NCI-H187 (cell line): ENCODE measurements around the gene UHRF2.
"Not testable (repeated sequence)": the region's sequence is repeated elsewhere in the genome, so short reads cannot be mapped to it uniquely, and the experiment has no call there.

Experiments used
- DNase-seq, 2 experiments: peaks; one replicate each; lab custom pipeline; 2025; lab: John Stamatoyannopoulos, UW

The UHRF2 gene

GRCh38 chr9:6412487-6413364, at the start of gene UHRF2:
Gene UHRF2, plus strand, starts transcription at chr9:6413199. Its CDS starts 292 bp downstream, at chr9:6413491.
- DNase-seq = peak; percentile 76 to 92

GRCh38 chr9:6367128-6367890, 45.7 kb upstream of the UHRF2 start:
- DNase-seq = no peak

- DNase-seq = no peak
These were observed 44.2 kb upstream of the UHRF2 start for GRCh38 chr9:6368831-6369230.

GRCh38 chr9:6381477-6382012, 31.5 kb upstream of the UHRF2 start:
- not testable (repeated sequence) for DNase-seq

GRCh38 chr9:6382681-6383080, 30.3 kb upstream of the UHRF2 start:
- DNase-seq = no peak

- DNase-seq = no peak
These were observed 29.3 kb upstream of the UHRF2 start for GRCh38 chr9:6383551-6384225.

- DNase-seq = no peak
These were observed 28.3 kb upstream of the UHRF2 start for GRCh38 chr9:6384732-6385131.

- no peak for DNase-seq
These were observed 13.9 kb upstream of the UHRF2 start for GRCh38 chr9:6399071-6399470.

GRCh38 chr9:6405371-6405770, 7.6 kb upstream of the UHRF2 start:
- DNase-seq = no peak

- no peak for DNase-seq
These were observed 5.2 kb upstream of the UHRF2 start for GRCh38 chr9:6407778-6408177.

GRCh38 chr9:6408320-6408719, 4.7 kb upstream of the UHRF2 start:
- DNase-seq = no peak

- DNase-seq = no peak
These were observed 3.2 kb upstream of the UHRF2 start for GRCh38 chr9:6409811-6410210.

- no peak for DNase-seq
These were observed 2.4 kb upstream of the UHRF2 start for GRCh38 chr9:6410633-6411032.

- no peak for DNase-seq
These were observed 607 bp downstream of the UHRF2 start for GRCh38 chr9:6413365-6414246.

GRCh38 chr9:6414247-6414641, 1.2 kb downstream of the UHRF2 start:
- DNase-seq = no peak

GRCh38 chr9:6415266-6415665, 2.3 kb downstream of the UHRF2 start:
- DNase-seq = no peak

- no peak for DNase-seq
These were observed 4.2 kb downstream of the UHRF2 start for GRCh38 chr9:6417186-6417585.

GRCh38 chr9:6418764-6419163, 5.8 kb downstream of the UHRF2 start:
- DNase-seq = no peak

GRCh38 chr9:6424940-6425339, 11.9 kb downstream of the UHRF2 start:
- no peak for DNase-seq

- no peak for DNase-seq
These were observed 13.1 kb downstream of the UHRF2 start for GRCh38 chr9:6426117-6426516.
